Memory B cell (primary cell): Measurements from ENCODE around the gene HRAS.

ENCODE experiments used
- ATAC-seq: fragments of 150-1000 bp; cut with Tn5 transposase; 2 replicates; pipeline ENCODE4 v1.10.0; 2021; ENCODE audit warnings: low read depth, mild to moderate bottlenecking, moderate library complexity
- DNase-seq, 2 donors: peaks; one replicate each; pipeline ENCODE4 v3.0.0; 2022; ENCODE audit warnings: low spot score in 2 of 2
- H3K27ac Mint-ChIP-seq: one replicate; pipeline ENCODE4 v1.8.0; 2022; ENCODE audit warnings: mild to moderate bottlenecking, moderate library complexity, mixed read lengths
- H3K27me3 Mint-ChIP-seq: one replicate; pipeline ENCODE4 v1.8.0; 2022; ENCODE audit warnings: mixed read lengths
- H3K36me3 Mint-ChIP-seq: one replicate; pipeline ENCODE4 v1.8.0; 2022; ENCODE audit warnings: mild to moderate bottlenecking, mixed read lengths
- H3K4me1 Mint-ChIP-seq: one replicate; pipeline ENCODE4 v1.8.0; 2022; ENCODE audit warnings: mixed read lengths
- H3K4me3 Mint-ChIP-seq: one replicate; pipeline ENCODE4 v1.8.0; 2022; ENCODE audit warnings: mild to moderate bottlenecking, moderate library complexity, mixed read lengths
- H3K9me3 Mint-ChIP-seq: one replicate; pipeline ENCODE4 v1.8.0; 2022; ENCODE audit warnings: mixed read lengths

HRAS gene

DNA sequence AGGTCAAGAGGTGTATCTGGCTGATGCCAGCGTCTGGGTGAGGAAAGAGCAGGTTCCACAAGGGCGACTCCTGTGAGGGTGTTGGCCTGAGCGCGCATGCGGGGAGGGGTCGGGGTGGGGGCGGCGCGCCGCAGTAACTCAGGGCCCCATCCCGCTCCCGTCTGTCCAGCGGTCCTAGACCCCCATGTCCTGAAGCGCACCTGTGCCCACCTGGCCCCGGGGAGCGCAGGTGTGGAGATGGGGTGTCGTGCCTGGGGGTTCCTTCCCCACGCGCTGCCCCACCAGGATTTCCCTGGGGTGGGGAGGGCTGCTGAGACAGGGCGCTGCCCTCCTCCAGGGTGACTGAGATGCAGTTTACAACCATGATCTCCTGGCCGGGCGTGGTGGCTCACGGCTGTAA lies 49.2 kb downstream of the HRAS start:
- H3K4me1 Mint-ChIP-seq: no peaks in the 10 kb centered on the region
- H3K27me3 Mint-ChIP-seq: no peaks in the 10 kb centered on the region
- ATAC-seq (no peak), DNase-seq (no peak)
- no peak overlapping the region for H3K27ac Mint-ChIP-seq
- no peak overlapping the region for H3K4me3 Mint-ChIP-seq
- no peaks in the 10 kb centered on the region for H3K9me3 Mint-ChIP-seq
- peaks cover 7% of the 10 kb centered on the region for H3K36me3 Mint-ChIP-seq

GRCh38 chr11:484616-485015 lies 50.8 kb downstream of the HRAS start:
- no peak for ATAC-seq
- Mint-ChIP-seq H3K27me3 (no peaks in the 10 kb centered on the region), H3K27ac (no peak overlapping the region), H3K36me3 (peaks cover 9% of the 10 kb centered on the region), H3K4me1 (no peaks in the 10 kb centered on the region), H3K4me3 (no peak overlapping the region), H3K9me3 (no peaks in the 10 kb centered on the region)
- DNase-seq: no peak
